ENCODE data around the gene PPP1R16B. TPM values are rescaled to one million over a fixed set of nuclear protein-coding genes. Genes with fewer than 3 reads are reported as not detected.

Gene PPP1R16B
- total and polyA plus RNA-seq, 2 of the 8 experiments (the other 6 are each of a cell fraction or from before 2014, with no cell fraction given): 2.6 to 8.9 TPM

GRCh38 chr20:38764567-38765318 lies 40.8 kb upstream of the PPP1R16B start (continued):
- TF ChIP-seq CHD7 (IDR thresholded peaks at IDR 0.05; ENCODE audit: insufficient replicate concordance, low read length) (no peak), ZNF274 (IDR thresholded peaks at IDR 0.05; ENCODE audit: borderline replicate concordance, extremely low read depth, low read length) (no peak), SRF (IDR thresholded peaks at IDR 0.05; ENCODE audit: low read depth, low read length) (no peak), YY1 (IDR thresholded peaks at IDR 0.05; ENCODE audit: low read depth, low read length) (no peak), SIX5 (IDR thresholded peaks at IDR 0.05; ENCODE audit: low read depth, low read length) (no peak), SIN3A (conservative IDR thresholded peaks at IDR 0.05 in 1 of 2, IDR thresholded peaks at IDR 0.05 in 1 of 2; ENCODE audit: low read depth in 1 of 2, low read length in 2 of 2) (no peak), RNF2 (IDR thresholded peaks at IDR 0.05; ENCODE audit: borderline replicate concordance, low read depth, low read length, missing control alignments, poor library complexity, severe bottlenecking) (no peak), RBBP5 (IDR thresholded peaks at IDR 0.05; ENCODE audit: borderline replicate concordance, low read depth, low read length) (no peak), KDM4A (IDR thresholded peaks at IDR 0.05; ENCODE audit: low read depth, low read length, severe bottlenecking) (no peak), POLR2AphosphoS5 (IDR thresholded peaks at IDR 0.05; ENCODE audit: low read depth, low read length) (no peak)
